Glomerular visceral epithelial cell (primary cell): ENCODE measurements around the gene FYN.
"Not testable (repeated sequence)": the region's sequence is repeated elsewhere in the genome, so short reads cannot be mapped to it uniquely, and the experiment has no call there.

Experiments used
- DNase-seq: peaks from one replicate; pipeline ENCODE4 v3.0.0-alpha.2; 2016; ENCODE audit errors: extremely low spot score

Gene FYN

GRCh38 chr6:111873178-111874024 lies at the start of gene FYN:
Gene FYN (minus strand): TSS chr6:111873452. CDS start chr6:111720051, 153,401 bp downstream.
- peak; percentile 97 for DNase-seq

- DNase-seq = no peak
These were observed 49.4 kb upstream of the FYN start for GRCh38 chr6:111922454-111923297.

- DNase-seq = no peak
These were observed 47.9 kb upstream of the FYN start for GRCh38 chr6:111921103-111921502.

GRCh38 chr6:111920578-111920977 lies 47.3 kb upstream of the FYN start:
- no peak for DNase-seq

- peak; percentile 65 for DNase-seq
These were observed 45.6 kb upstream of the FYN start for GRCh38 chr6:111918825-111919224.

- no peak for DNase-seq
These were observed 43.5 kb upstream of the FYN start for GRCh38 chr6:111916747-111917146.

- DNase-seq = no peak
These were observed 41.4 kb upstream of the FYN start for GRCh38 chr6:111914617-111915016.

- DNase-seq = no peak
These were observed 39.7 kb upstream of the FYN start for GRCh38 chr6:111912904-111913303.

- DNase-seq = no peak
These were observed 38.2 kb upstream of the FYN start for GRCh38 chr6:111911428-111911827.

- no peak for DNase-seq
These were observed 36.0 kb upstream of the FYN start for GRCh38 chr6:111909238-111909637.

GRCh38 chr6:111908365-111908764 lies 35.1 kb upstream of the FYN start:
- DNase-seq = not testable (repeated sequence)

GRCh38 chr6:111900735-111901134 lies 27.5 kb upstream of the FYN start:
- no peak for DNase-seq

GRCh38 chr6:111899531-111899930 lies 26.3 kb upstream of the FYN start:
- DNase-seq = no peak

GRCh38 chr6:111898452-111898851 lies 25.2 kb upstream of the FYN start:
- DNase-seq = no peak

- DNase-seq = no peak
These were observed 21.7 kb upstream of the FYN start for GRCh38 chr6:111894951-111895350.

- DNase-seq = no peak
These were observed 21.0 kb upstream of the FYN start for GRCh38 chr6:111894272-111894671.

GRCh38 chr6:111892431-111892830 lies 19.2 kb upstream of the FYN start:
- no peak for DNase-seq

GRCh38 chr6:111890988-111891387 lies 17.7 kb upstream of the FYN start:
- no peak for DNase-seq

- DNase-seq = no peak
These were observed 15.9 kb upstream of the FYN start for GRCh38 chr6:111888928-111889695.

GRCh38 chr6:111886793-111887192 lies 13.5 kb upstream of the FYN start:
- DNase-seq = not testable (repeated sequence)

GRCh38 chr6:111885373-111886027 lies 12.2 kb upstream of the FYN start:
- no peak for DNase-seq

GRCh38 chr6:111884068-111884467 lies 10.8 kb upstream of the FYN start:
- no peak for DNase-seq
